Measurements from ENCODE around the gene CHAC2. TPM values are rescaled to one million over a fixed set of nuclear protein-coding genes. Genes with fewer than 3 reads are reported as not detected.
A peak's percentile ranks its signal among the peaks of the same experiment; 100 is the strongest.
"Not testable (repeated sequence)": the region's sequence is repeated elsewhere in the genome, so short reads cannot be mapped to it uniquely, and the experiment has no call there.

Gene CHAC2
- total RNA-seq: 10 to 100 TPM; 26.9 to 33.3 (median 28.7) TPM

DNA sequence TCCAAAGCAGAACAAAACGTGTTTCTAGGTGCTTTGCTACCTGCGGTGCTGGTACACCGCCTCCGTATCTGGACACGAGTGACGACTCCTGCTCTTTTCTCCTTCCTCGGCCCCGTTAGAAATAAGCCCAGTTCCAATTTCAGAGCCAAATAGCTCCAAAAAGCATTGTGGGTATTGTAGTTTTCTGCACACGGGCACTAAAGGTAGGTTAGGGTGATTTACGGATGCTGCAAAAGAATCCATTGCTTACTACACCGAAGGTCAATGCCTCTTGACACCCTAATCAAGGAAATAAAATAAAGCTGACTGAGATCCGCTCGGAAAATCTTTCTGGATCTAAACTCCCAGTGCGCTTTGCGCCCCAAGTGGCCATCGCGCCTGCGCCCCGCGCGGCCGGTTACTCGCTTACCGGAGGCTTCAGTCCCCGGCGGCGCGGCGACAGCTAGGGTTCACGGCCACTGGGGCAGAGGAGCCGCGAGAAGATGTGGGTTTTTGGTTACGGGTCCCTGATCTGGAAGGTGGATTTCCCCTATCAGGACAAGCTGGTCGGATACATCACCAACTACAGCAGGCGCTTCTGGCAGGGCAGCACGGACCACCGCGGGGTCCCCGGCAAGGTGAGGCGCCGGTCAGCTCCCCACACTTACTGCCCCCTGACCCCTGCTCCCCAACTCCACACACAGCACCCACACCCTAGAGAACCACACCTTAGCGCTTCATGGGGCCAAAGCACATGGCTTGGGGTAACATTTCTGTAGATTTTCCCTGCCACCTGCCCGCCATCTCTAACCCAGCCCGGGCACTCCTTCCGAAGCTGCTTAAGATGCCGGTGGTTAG, at the start of gene CHAC2:
TSS of gene CHAC2 (plus strand) at position 400 of the 837 bp plus-strand sequence. CDS start at position 483, 83 bp downstream.
- DNase-seq: peak; percentile 75
- peak; percentile 96 to 97 for ATAC-seq
- Mint-ChIP-seq H3K27me3 (ENCODE audit: low read depth) (no peaks in the 10 kb centered on the region), H3K36me3 (ENCODE audit: insufficient read depth) (peaks cover 17% of the 10 kb centered on the region), H3K4me1 (ENCODE audit: low read depth) (peaks cover 22% of the 10 kb centered on the region), H3K4me3 (peak within 1 kb of the TSS; percentile 93), H3K9me3 (no peaks in the 10 kb centered on the region)

GRCh38 chr2:53720944-53721343, 46.7 kb upstream of the CHAC2 start:
- not testable (repeated sequence) for H3K4me3 Mint-ChIP-seq; ATAC-seq; DNase-seq; H3K27me3 Mint-ChIP-seq (ENCODE audit: low read depth)
- H3K36me3 Mint-ChIP-seq (ENCODE audit: insufficient read depth): peaks cover 50% of the 10 kb centered on the region
- H3K4me1 Mint-ChIP-seq (ENCODE audit: low read depth): peaks cover 26% of the 10 kb centered on the region
- H3K9me3 Mint-ChIP-seq: peaks cover 16% of the 10 kb centered on the region

DNA sequence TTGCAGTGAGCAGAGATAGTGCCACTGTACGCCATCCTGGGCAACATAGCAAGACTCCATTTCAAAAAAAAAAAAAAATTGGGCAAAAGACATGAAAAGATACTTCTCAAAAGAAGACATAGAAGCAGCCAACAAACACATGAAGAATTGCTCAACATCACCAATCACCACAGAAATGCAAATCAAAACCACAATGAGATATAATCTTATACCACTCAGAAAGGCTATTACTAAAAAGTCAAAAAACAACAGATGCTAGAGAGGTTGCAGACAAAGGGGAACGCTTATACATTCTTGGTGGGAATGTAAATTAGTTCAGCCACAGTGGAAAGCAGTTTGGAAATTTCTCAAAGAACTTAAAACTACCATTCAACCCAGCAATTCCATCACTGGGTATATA, 43.1 kb upstream of the CHAC2 start:
- DNase-seq (no peak), ATAC-seq (peak in 1 of 2 donors; percentile 51)
- peaks cover 22% of the 10 kb centered on the region for H3K4me1 Mint-ChIP-seq (ENCODE audit: low read depth)
- H3K27me3 Mint-ChIP-seq (ENCODE audit: low read depth): no peaks in the 10 kb centered on the region
- no peak overlapping the region for H3K4me3 Mint-ChIP-seq
- peaks cover 7% of the 10 kb centered on the region for H3K9me3 Mint-ChIP-seq
- peaks cover 44% of the 10 kb centered on the region for H3K36me3 Mint-ChIP-seq (ENCODE audit: insufficient read depth)

GRCh38 chr2:53725662-53726061, 41.9 kb upstream of the CHAC2 start:
- H3K4me1 Mint-ChIP-seq (ENCODE audit: low read depth): peaks cover 22% of the 10 kb centered on the region
- DNase-seq (no peak), ATAC-seq (no peak)
- peaks cover 7% of the 10 kb centered on the region for H3K9me3 Mint-ChIP-seq
- H3K27me3 Mint-ChIP-seq (ENCODE audit: low read depth): no peaks in the 10 kb centered on the region
- H3K4me3 Mint-ChIP-seq: no peak overlapping the region
- H3K36me3 Mint-ChIP-seq (ENCODE audit: insufficient read depth): peaks cover 34% of the 10 kb centered on the region

DNA sequence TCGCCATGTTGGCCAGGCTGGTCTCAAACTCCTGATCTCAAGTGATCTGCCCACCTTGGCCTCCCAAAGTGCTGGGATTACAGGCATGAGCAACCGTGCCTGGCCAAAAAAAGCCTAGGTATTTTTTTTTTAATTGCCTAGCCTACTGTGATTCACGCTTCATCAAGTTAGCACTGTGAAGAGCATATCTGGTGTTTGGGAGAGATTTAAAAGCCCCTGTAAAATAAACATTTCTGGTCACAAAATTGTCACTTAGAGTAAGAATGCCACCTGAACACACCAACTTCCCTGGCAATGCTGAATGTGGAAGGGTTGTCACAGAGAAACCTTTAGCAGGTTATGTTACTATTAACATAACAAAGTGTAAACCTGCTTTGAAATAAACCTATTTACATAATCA, 39.7 kb upstream of the CHAC2 start:
- DNase-seq (no peak), ATAC-seq (no peak)
- H3K4me1 Mint-ChIP-seq (ENCODE audit: low read depth): peaks cover 15% of the 10 kb centered on the region
- H3K4me3 Mint-ChIP-seq: no peak overlapping the region
- peaks cover 7% of the 10 kb centered on the region for H3K9me3 Mint-ChIP-seq
- no peaks in the 10 kb centered on the region for H3K27me3 Mint-ChIP-seq (ENCODE audit: low read depth)
- H3K36me3 Mint-ChIP-seq (ENCODE audit: insufficient read depth): peaks cover 25% of the 10 kb centered on the region

GRCh38 chr2:53729143-53729762, 38.4 kb upstream of the CHAC2 start:
- Mint-ChIP-seq H3K4me1 (ENCODE audit: low read depth) (peaks cover 8% of the 10 kb centered on the region), H3K9me3 (peaks cover 7% of the 10 kb centered on the region), H3K27me3 (ENCODE audit: low read depth) (no peaks in the 10 kb centered on the region), H3K36me3 (ENCODE audit: insufficient read depth) (peaks cover 26% of the 10 kb centered on the region), H3K4me3 (no peak overlapping the region)
- DNase-seq (no peak), ATAC-seq (no peak)

GRCh38 chr2:53737091-53737490, 30.5 kb upstream of the CHAC2 start:
- peaks cover under 1% of the 10 kb centered on the region for H3K4me1 Mint-ChIP-seq (ENCODE audit: low read depth)
- no peaks in the 10 kb centered on the region for H3K27me3 Mint-ChIP-seq (ENCODE audit: low read depth)
- ATAC-seq (no peak), DNase-seq (no peak)
- H3K9me3 Mint-ChIP-seq: no peaks in the 10 kb centered on the region
- H3K36me3 Mint-ChIP-seq (ENCODE audit: insufficient read depth): peaks cover 20% of the 10 kb centered on the region
- no peak overlapping the region for H3K4me3 Mint-ChIP-seq

DNA sequence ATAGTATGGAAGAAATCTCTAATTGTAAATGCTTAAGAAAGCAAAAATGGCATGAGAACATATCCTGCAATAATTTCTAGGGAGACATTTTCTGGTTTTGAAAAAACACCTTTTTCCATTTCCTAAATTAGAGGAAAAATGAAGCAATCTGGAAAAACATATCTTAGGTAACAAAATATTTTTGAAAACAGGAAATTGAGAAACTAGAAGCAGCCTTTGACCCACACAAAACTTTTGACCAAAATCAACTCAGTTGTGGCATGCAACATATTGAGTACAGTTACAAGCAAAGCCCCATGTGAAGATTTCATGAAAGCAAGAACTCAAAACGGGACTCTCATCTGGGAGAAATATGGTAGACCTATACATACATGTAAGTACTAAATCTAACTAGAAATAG, 28.6 kb upstream of the CHAC2 start:
- Mint-ChIP-seq H3K9me3 (no peaks in the 10 kb centered on the region), H3K27me3 (ENCODE audit: low read depth) (no peaks in the 10 kb centered on the region), H3K4me3 (no peak overlapping the region), H3K4me1 (ENCODE audit: low read depth) (peaks cover 7% of the 10 kb centered on the region), H3K36me3 (ENCODE audit: insufficient read depth) (peaks cover 28% of the 10 kb centered on the region)
- DNase-seq: no peak
- ATAC-seq: no peak

GRCh38 chr2:53740170-53740569, 27.4 kb upstream of the CHAC2 start:
- no peaks in the 10 kb centered on the region for H3K9me3 Mint-ChIP-seq
- no peaks in the 10 kb centered on the region for H3K27me3 Mint-ChIP-seq (ENCODE audit: low read depth)
- no peak for DNase-seq
- peaks cover 19% of the 10 kb centered on the region for H3K36me3 Mint-ChIP-seq (ENCODE audit: insufficient read depth)
- no peak overlapping the region for H3K4me3 Mint-ChIP-seq
- no peak for ATAC-seq
- peaks cover 7% of the 10 kb centered on the region for H3K4me1 Mint-ChIP-seq (ENCODE audit: low read depth)

DNA sequence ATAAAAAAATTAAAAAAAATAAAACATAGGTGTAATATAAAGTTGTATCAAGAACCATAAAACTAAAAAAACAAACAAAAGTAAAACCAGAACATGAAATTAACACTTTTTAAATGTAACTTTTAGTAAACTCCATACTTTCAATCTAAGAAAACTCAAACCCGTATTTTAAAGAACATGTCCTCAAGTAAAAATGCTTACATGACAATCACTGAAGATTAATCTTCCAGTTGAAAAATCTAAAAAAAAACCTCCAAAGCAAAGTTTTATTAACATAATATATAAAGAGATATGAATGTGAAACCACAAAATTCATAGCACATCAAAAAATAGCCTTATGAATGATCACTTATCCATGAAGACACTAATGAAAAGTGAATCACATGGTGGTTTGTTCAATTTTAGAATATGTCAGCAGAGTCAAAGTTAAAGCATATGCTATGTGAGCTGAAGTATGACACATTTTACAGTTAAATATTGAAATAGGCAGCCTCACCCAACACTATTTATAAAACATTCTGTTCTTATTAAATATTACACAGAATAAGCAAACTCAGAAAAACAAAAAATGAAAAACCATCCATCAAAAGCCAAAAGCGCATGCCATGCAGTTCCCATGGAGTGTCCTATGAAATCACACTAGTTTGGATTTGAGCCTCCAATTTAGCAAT, 23.1 kb upstream of the CHAC2 start:
- Mint-ChIP-seq H3K4me1 (ENCODE audit: low read depth) (peaks cover 7% of the 10 kb centered on the region), H3K36me3 (ENCODE audit: insufficient read depth) (peaks cover 33% of the 10 kb centered on the region)
- ATAC-seq: no peak

DNA sequence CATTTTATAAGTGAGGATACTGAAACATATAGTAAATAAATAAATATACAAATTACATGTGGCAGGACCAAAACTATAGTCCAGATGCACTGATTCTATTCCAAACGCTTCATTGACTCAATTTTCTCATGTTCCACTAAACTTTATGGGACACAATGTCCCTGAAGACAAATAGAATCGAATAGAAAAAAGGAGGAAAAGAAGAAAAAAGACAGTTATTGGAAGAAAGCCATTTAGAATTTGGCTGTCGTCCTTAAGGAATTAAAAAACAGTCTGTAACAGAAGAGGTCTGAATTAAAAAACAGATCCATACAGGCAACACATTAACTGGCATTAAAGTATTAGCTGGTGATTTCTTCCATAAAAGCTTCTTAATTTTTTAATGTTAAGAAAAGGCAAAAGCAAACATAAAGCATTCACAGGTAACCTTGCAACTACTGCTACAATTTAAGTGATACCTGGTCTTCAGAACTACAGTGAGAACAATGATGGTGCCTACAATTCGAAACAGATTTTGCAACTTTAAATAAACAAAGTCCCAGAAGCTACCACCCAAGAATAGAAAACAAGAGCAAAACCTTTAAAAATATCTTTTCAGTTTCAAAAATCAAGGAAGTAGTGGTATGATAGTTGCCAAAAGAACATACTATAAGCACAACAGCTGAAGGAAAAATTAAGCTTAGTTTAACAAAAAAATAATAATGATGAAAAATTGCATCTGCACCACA, 17.4 kb upstream of the CHAC2 start:
- Mint-ChIP-seq H3K9me3 (no peaks in the 10 kb centered on the region), H3K4me3 (no peak overlapping the region), H3K36me3 (ENCODE audit: insufficient read depth) (peaks cover 26% of the 10 kb centered on the region), H3K27me3 (ENCODE audit: low read depth) (no peaks in the 10 kb centered on the region), H3K4me1 (ENCODE audit: low read depth) (peaks cover 14% of the 10 kb centered on the region)
- DNase-seq: no peak
- no peak for ATAC-seq

More for the DNA sequence above, 23.1 kb upstream of the CHAC2 start:
- Mint-ChIP-seq H3K27me3 (ENCODE audit: low read depth) (no peaks in the 10 kb centered on the region), H3K9me3 (no peaks in the 10 kb centered on the region), H3K4me3 (no peak overlapping the region)
- DNase-seq: no peak

GRCh38 chr2:53751728-53752127, 15.9 kb upstream of the CHAC2 start:
- no peaks in the 10 kb centered on the region for H3K9me3 Mint-ChIP-seq
- no peaks in the 10 kb centered on the region for H3K27me3 Mint-ChIP-seq (ENCODE audit: low read depth)
- ATAC-seq (peak; percentile 94 to 95), DNase-seq (no peak)
- H3K4me1 Mint-ChIP-seq (ENCODE audit: low read depth): peaks cover 14% of the 10 kb centered on the region
- H3K36me3 Mint-ChIP-seq (ENCODE audit: insufficient read depth): peaks cover 25% of the 10 kb centered on the region
- H3K4me3 Mint-ChIP-seq: no peak overlapping the region

DNA sequence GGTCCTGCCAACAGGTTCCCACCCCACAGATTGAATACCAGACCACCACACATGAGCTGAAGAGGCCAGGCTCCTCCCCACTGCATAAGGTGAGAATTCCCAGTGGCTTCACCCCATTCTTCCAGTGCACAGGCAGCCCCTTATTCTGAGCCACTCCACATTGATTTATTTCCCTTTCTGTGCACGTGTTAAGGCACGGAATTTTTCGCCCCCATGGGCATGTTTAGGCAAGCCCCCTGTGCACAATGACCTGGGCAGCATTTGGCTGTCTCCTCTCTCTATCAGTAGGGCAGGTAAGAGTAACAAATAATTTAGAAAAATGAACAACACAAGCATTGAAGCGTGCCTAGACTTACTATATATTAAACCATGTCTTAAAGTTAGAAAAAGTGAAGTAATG, 15.2 kb upstream of the CHAC2 start:
- Mint-ChIP-seq H3K36me3 (ENCODE audit: insufficient read depth) (peaks cover 27% of the 10 kb centered on the region), H3K9me3 (no peaks in the 10 kb centered on the region), H3K4me1 (ENCODE audit: low read depth) (peaks cover 14% of the 10 kb centered on the region), H3K27me3 (ENCODE audit: low read depth) (no peaks in the 10 kb centered on the region), H3K4me3 (no peak overlapping the region)
- DNase-seq (no peak), ATAC-seq (no peak)

GRCh38 chr2:53753041-53753440, 14.6 kb upstream of the CHAC2 start:
- DNase-seq: no peak
- Mint-ChIP-seq H3K27me3 (ENCODE audit: low read depth) (no peaks in the 10 kb centered on the region), H3K4me3 (no peak overlapping the region)

More at GRCh38 chr2:53753041-53753440, 14.6 kb upstream of the CHAC2 start:
- H3K9me3 Mint-ChIP-seq: no peaks in the 10 kb centered on the region
- peaks cover 26% of the 10 kb centered on the region for H3K36me3 Mint-ChIP-seq (ENCODE audit: insufficient read depth)
- H3K4me1 Mint-ChIP-seq (ENCODE audit: low read depth): peaks cover 14% of the 10 kb centered on the region
- no peak for ATAC-seq
